A549 (cell line): ENCODE measurements around the gene RTN4R. TPM values are rescaled to one million over a fixed set of nuclear protein-coding genes. Genes with fewer than 3 reads are reported as not detected.

Source experiments
- ATAC-seq, 2 experiments: fragments of 200-7000 bp in 1 of 2; fragments of >200 bp in 1 of 2; cut with Nextera tagmentation in 1 of 2; cut with Tn5 transposase in 1 of 2; 3 replicates each; pipeline versions ENCODE4 v1.8.0 to v1.9.1; 2018 to 2020; ENCODE audit warnings: mild to moderate bottlenecking in 1 of 2, moderate library complexity in 1 of 2
- CTCF ChIA-PET: fragments of 300-600 bp; sonication (Branson Sonifier 250); formaldehyde crosslinking; extraction: SDS; loops from one replicate; lab custom pipeline; 2021; ENCODE audit warnings: antibody characterized with exemption, inconsistent platforms; lab: Yijun Ruan, JAX
- POLR2A ChIA-PET: fragments of 350-600 bp; formaldehyde crosslinking; extraction: SDS; loops from one replicate; lab custom pipeline; 2021; ENCODE audit warnings: antibody characterized with exemption, inconsistent platforms; lab: Yijun Ruan, JAX
- DNase-seq, 2 experiments: peaks; one replicate each; pipeline versions ENCODE4 v3.0.0 to v3.0.0-alpha.2; 2011 to 2016; ENCODE audit warnings: low read depth in 1 of 2, low spot score in 1 of 2
- FAIRE-seq: peaks from 2 replicates; lab custom pipeline; 2011; peaks lifted over from hg19 to GRCh38; lab: Jason Lieb, UNC
- H3K27ac ChIP-seq, 2 experiments: fragments of >200 bp; sonication (Bioruptor Twin); formaldehyde crosslinking; 3 replicates each; pipeline ENCODE4 v1.5.1; 2016 to 2017
- H3K4me1 ChIP-seq: fragments of >200 bp; sonication (Bioruptor Twin); formaldehyde crosslinking; 3 replicates; pipeline ENCODE4 v1.6.1; 2016
- H3K4me2 ChIP-seq: fragments of >200 bp; sonication (Bioruptor Twin); formaldehyde crosslinking; 3 replicates; pipeline ENCODE4 v1.6.1; 2016
- H3K4me3 ChIP-seq: fragments of >200 bp; sonication (Bioruptor Twin); formaldehyde crosslinking; 3 replicates; pipeline ENCODE4 v1.5.1; 2016
- H3K9me3 ChIP-seq: fragments of >200 bp; sonication (Bioruptor Twin); formaldehyde crosslinking; 3 replicates; pipeline ENCODE4 v1.6.1; 2016
- BHLHE40 ChIP-seq: IDR thresholded peaks from 2 replicates; pipeline ENCODE4 v1.6.1; 2012; ENCODE audit warnings: low read depth, low read length, inconsistent platforms
- CEBPB ChIP-seq, 2 experiments: fragments of >200 bp in 1 of 2; sonication (Bioruptor Twin) in 1 of 2; formaldehyde crosslinking in 1 of 2; IDR thresholded peaks; 2 replicates each; pipeline ENCODE4 v1.6.1; 2012 to 2016
- CHD4 ChIP-seq: fragments of 200-600 bp; sonication (generic); IDR thresholded peaks from 2 replicates; pipeline ENCODE4 v1.6.1; 2016; ENCODE audit warnings: antibody characterized with exemption, mild to moderate bottlenecking, borderline replicate concordance
- EHMT2 ChIP-seq: fragments of 200-600 bp; sonication (generic); IDR thresholded peaks from 2 replicates; pipeline ENCODE4 v1.6.1; 2016; ENCODE audit warnings: antibody characterized with exemption, low read depth, mild to moderate bottlenecking, moderate library complexity
- EP300 ChIP-seq, 2 experiments: fragments of >200 bp; sonication (Bioruptor Twin); formaldehyde crosslinking; IDR thresholded peaks; 2 replicates in 1 of 2; 3 replicates in 1 of 2; pipeline ENCODE4 v1.6.1; 2016 to 2017
- FOSB ChIP-seq: fragments of 250-450 bp; sonication (Bioruptor Pico); IDR thresholded peaks from 2 replicates; pipeline ENCODE4 v1.5.0; 2020; ENCODE audit warnings: mild to moderate bottlenecking, moderate library complexity
- HDAC2 ChIP-seq: fragments of 200-600 bp; sonication (generic); IDR thresholded peaks from 2 replicates; pipeline ENCODE4 v1.6.1; 2016
- HEYL ChIP-seq: fragments of 250-450 bp; sonication (Bioruptor Pico); IDR thresholded peaks from 2 replicates; pipeline ENCODE4 v1.8.0; 2021; ENCODE audit warnings: mild to moderate bottlenecking, moderate library complexity
- HOXB13 ChIP-seq: fragments of 250-450 bp; sonication (Bioruptor Pico); IDR thresholded peaks from 2 replicates; pipeline ENCODE4 v1.5.0; 2020; ENCODE audit warnings: low read depth, mild to moderate bottlenecking, moderate library complexity
- MAX ChIP-seq: IDR thresholded peaks from 2 replicates; pipeline ENCODE4 v1.6.1; 2012
- MYC ChIP-seq: IDR thresholded peaks from 2 replicates; pipeline ENCODE4 v1.6.1; 2012; ENCODE audit warnings: mild to moderate bottlenecking, inconsistent platforms, low read length, improper control_type of control experiment, borderline replicate concordance
- PBX3 ChIP-seq: IDR thresholded peaks from 2 replicates; pipeline ENCODE4 v1.6.1; 2012
- POLR2A ChIP-seq: IDR thresholded peaks from 2 replicates; pipeline ENCODE4 v1.6.1; 2012; ENCODE audit warnings: mild to moderate bottlenecking, low read length
- POLR2AphosphoS2 ChIP-seq: conservative IDR thresholded peaks from 2 replicates; pipeline ENCODE4 v1.6.1; 2012; ENCODE audit warnings: low read length, improper control_type of control experiment, inconsistent platforms
- RARB ChIP-seq: fragments of 250-450 bp; sonication (Bioruptor Pico); IDR thresholded peaks from 2 replicates; pipeline ENCODE4 v1.8.0; 2021; ENCODE audit warnings: mild to moderate bottlenecking, moderate library complexity
- RCOR1 ChIP-seq: fragments of 150-350 bp; IDR thresholded peaks from 2 replicates; pipeline ENCODE4 v1.6.1; 2014; ENCODE audit warnings: antibody characterized with exemption, low read length, low read depth
- SREBF2 ChIP-seq: fragments of 450-650 bp; IDR thresholded peaks from 2 replicates; pipeline ENCODE4 v1.6.1; 2014; ENCODE audit warnings: mild to moderate bottlenecking, moderate library complexity
- TFCP2L1 ChIP-seq: fragments of 250-450 bp; sonication (Bioruptor Pico); IDR thresholded peaks from 2 replicates; pipeline ENCODE4 v1.5.0; 2021; ENCODE audit warnings: mild to moderate bottlenecking
- TP53 ChIP-seq: fragments of 250-450 bp; sonication (Bioruptor Pico); IDR thresholded peaks from 2 replicates; pipeline ENCODE4 v1.5.0; 2021; ENCODE audit warnings: mild to moderate bottlenecking, moderate library complexity
- ZNF302 ChIP-seq: fragments of 250-450 bp; sonication (Bioruptor Pico); IDR thresholded peaks from 2 replicates; pipeline ENCODE4 v1.9.0; 2021; ENCODE audit warnings: inconsistent platforms, mild to moderate bottlenecking, moderate library complexity
- WGBS: methylation state at CpG from one replicate; pipeline ENCODE4 v1.1.6; 2017; ENCODE audit errors: missing lambda C conversion rate; 5-methylcytosine and 5-hydroxymethylcytosine counted together
- polyA plus RNA-seq, 4 experiments: library from polyadenylated mRNA; depleted of rRNA in 3 of 4; stranded (reverse); fragments of >200 nt; fragmentation: RNase III in 1 of 4; extraction: RNeasy Plus Mini Kit Qiagen cat#74134 plus additional on column Dnase treatment in 1 of 4; gene quantifications; 2 replicates in 3 of 4; 3 replicates in 1 of 4; pipeline ENCODE4 v1.2.3, GENCODE V29; 2011 to 2017
- TF ChIP-seq, protein P1 (sequence below): fragments of 450-650 bp; IDR thresholded peaks from 2 replicates; pipeline ENCODE4 v1.6.1; 2014; ENCODE audit warnings: antibody characterized with exemption
- TF ChIP-seq, protein P2 (sequence below): fragments of >200 bp; sonication (Bioruptor Twin); formaldehyde crosslinking; IDR thresholded peaks from 2 replicates; pipeline ENCODE4 v1.6.1; 2016

Gene RTN4R
- polyA plus RNA-seq, 2 of the 4 experiments (the other 2 are of a cell fraction): 1.0 to 2.7 TPM

DNA sequence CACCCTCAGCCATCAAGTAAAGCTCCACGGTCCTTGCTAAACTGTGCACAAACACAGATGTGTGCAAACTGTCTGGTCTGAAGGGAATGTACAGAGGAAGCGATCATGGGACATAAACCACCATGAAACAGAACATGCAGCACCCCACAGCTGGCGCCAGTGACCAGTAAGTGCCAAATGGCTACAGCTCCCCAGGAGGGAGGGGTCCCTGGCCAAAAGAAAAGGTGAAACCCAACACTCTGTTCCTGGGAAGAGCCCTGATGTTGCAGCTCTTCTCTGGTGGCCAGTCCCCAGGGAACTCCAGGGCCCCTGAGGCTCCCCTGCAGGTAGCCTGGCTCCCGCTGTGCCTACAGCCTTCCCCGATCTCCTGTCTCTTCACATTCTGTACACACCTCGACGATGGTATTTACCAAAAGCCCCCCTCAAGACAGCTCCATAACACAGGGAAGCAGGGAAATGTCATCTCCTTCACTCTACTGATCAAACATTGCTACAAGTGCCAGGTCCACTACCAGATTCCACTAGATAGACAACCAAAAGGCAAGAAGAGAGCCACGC is 48.8 kb upstream of the RTN4R start:
- ChIA-PET POLR2A (no interaction called here), CTCF (interaction anchor here (0.7 to 1.8 kb wide), 10 partner anchors 11 to 279 kb away, joined by 3 to 7 read pairs (median 4); no protein-coding TSS in a partner anchor)
- FAIRE-seq: no peak
- H3K4me3 ChIP-seq: no peak overlapping the region
- ATAC-seq: no peak
- WGBS: 88% methylated on average over 5 of the region's 8 CpGs
- no peaks in the 10 kb centered on the region for H3K9me3 ChIP-seq
- peaks cover 14% of the 10 kb centered on the region for H3K4me1 ChIP-seq
- no peak for DNase-seq
- no peak overlapping the region for H3K27ac ChIP-seq
- no peak overlapping the region for H3K4me2 ChIP-seq
- TF ChIP-seq TFCP2L1 (CRISPR knock-in tag) (no peak), POLR2AphosphoS2 (no peak), POLR2A (no peak), SREBF2 (no peak), EHMT2 (no peak), MAX (no peak), HOXB13 (no peak)

- H3K9me3 ChIP-seq: no peaks in the 10 kb centered on the region
- ChIA-PET POLR2A (no interaction called here), CTCF (interaction anchor here (0.7 to 1.8 kb wide), 8 partner anchors 10 to 279 kb away, joined by 3 to 7 read pairs (median 4); no protein-coding TSS in a partner anchor)
- H3K4me3 ChIP-seq: no peak overlapping the region
- no peak overlapping the region for H3K4me2 ChIP-seq
- DNase-seq (no peak), ATAC-seq (no peak), FAIRE-seq (no peak)
- TF ChIP-seq PBX3 (no peak), ZNF302 (CRISPR knock-in tag) (no peak), POLR2AphosphoS2 (no peak), FOSB (CRISPR knock-in tag) (no peak), CHD4 (no peak), RARB (CRISPR knock-in tag) (no peak), RCOR1 (no peak), CEBPB (IDR thresholded peaks at IDR 0.05) (no peak), MAX (no peak), EP300 (IDR thresholded peaks at IDR 0.05) (no peak), TP53 (CRISPR knock-in tag) (no peak), HDAC2 (no peak), MYC (no peak), POLR2A (no peak), HEYL (CRISPR knock-in tag) (no peak), BHLHE40 (no peak)
- TF ChIP-seq, protein P1, sequence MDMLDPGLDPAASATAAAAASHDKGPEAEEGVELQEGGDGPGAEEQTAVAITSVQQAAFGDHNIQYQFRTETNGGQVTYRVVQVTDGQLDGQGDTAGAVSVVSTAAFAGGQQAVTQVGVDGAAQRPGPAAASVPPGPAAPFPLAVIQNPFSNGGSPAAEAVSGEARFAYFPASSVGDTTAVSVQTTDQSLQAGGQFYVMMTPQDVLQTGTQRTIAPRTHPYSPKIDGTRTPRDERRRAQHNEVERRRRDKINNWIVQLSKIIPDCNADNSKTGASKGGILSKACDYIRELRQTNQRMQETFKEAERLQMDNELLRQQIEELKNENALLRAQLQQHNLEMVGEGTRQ: no peak
- TF ChIP-seq, protein P2, sequence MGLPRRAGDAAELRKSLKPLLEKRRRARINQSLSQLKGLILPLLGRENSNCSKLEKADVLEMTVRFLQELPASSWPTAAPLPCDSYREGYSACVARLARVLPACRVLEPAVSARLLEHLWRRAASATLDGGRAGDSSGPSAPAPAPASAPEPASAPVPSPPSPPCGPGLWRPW: no peak
- 100% methylated on average over 3 of the region's 12 CpGs for WGBS
- H3K4me1 ChIP-seq: peaks cover 13% of the 10 kb centered on the region
- no peak overlapping the region for H3K27ac ChIP-seq
These were observed 48.2 kb upstream of the RTN4R start for GRCh38 chr22:20316217-20316843.
